Measurements from ENCODE around the gene TMPRSS13. TPM values are rescaled to one million over a fixed set of nuclear protein-coding genes. Genes with fewer than 3 reads are reported as not detected.

The TMPRSS13 gene
- total RNA-seq, 4 donors from 2014 or later, result 0.27 to 0.79 TPM; not detected in 2

- Histone ChIP-seq H3K27ac (no peak overlapping the region), H3K27me3 (no peaks in the 10 kb centered on the region), H3K36me3 (no peaks in the 10 kb centered on the region), H3K4me1 (no peaks in the 10 kb centered on the region), H3K4me3 (no peak overlapping the region), H3K9me3 (no peaks in the 10 kb centered on the region)
- in situ Hi-C loops (cut with MboI; ENCODE audit: low pct_ligation_motif_present in 1 of 4, low pct_unique_long_range_greater_than_20kb in 1 of 4, low sequenced_read_pairs in 3 of 4) (no loop called here), intact Hi-C loops (cut with DNase I; ENCODE audit: low total_unique reads) (no loop called here)
- no peak for TF ChIP-seq CTCF (IDR thresholded peaks at IDR 0.05)
- no peak for TF ChIP-seq EP300 (IDR thresholded peaks at IDR 0.05; ENCODE audit: low read depth)
- TF ChIP-seq POLR2A (IDR thresholded peaks at IDR 0.05), result no peak
- no peak for TF ChIP-seq POLR2AphosphoS5 (IDR thresholded peaks at IDR 0.05)
- no peak for DNase-seq
- WGBS, 2 donors (ENCODE audit: low coverage in 1 of 2), result 96 to 100% methylated on average over 2 to 5 of the region's 5 CpGs
Measured at GRCh38 chr11:117921893-117922292, 7.3 kb downstream of the TMPRSS13 start.

- in situ Hi-C loops (cut with MboI; ENCODE audit: low pct_ligation_motif_present in 1 of 4, low pct_unique_long_range_greater_than_20kb in 1 of 4, low sequenced_read_pairs in 3 of 4), result no loop called here
- H3K4me1 ChIP-seq, result no peaks in the 10 kb centered on the region
- no peaks in the 10 kb centered on the region for H3K36me3 ChIP-seq
- no peak for DNase-seq
- no peak for TF ChIP-seq EP300 (IDR thresholded peaks at IDR 0.05; ENCODE audit: low read depth)
- intact Hi-C loops (cut with DNase I; ENCODE audit: low total_unique reads), result no loop called here
- H3K4me3 ChIP-seq, result no peak overlapping the region
- H3K9me3 ChIP-seq, result no peaks in the 10 kb centered on the region
- no peak overlapping the region for H3K27ac ChIP-seq
- 95% methylated on average over 2 of the region's 2 CpGs; no CpG with 5 or more reads in 1 of the 2 donors for WGBS, 2 donors (ENCODE audit: low coverage in 1 of 2)
- no peaks in the 10 kb centered on the region for H3K27me3 ChIP-seq
Measured at GRCh38 chr11:117921456-117921855, 7.7 kb downstream of the TMPRSS13 start.

- 70% methylated on average over 3 of the region's 4 CpGs; no CpG with 5 or more reads in 1 of the 2 donors for WGBS, 2 donors (ENCODE audit: low coverage in 1 of 2)
- intact Hi-C loops (cut with DNase I; ENCODE audit: low total_unique reads) (no loop called here), in situ Hi-C loops (cut with MboI; ENCODE audit: low pct_ligation_motif_present in 1 of 4, low pct_unique_long_range_greater_than_20kb in 1 of 4, low sequenced_read_pairs in 3 of 4) (no loop called here)
- no peak for DNase-seq
- no peaks in the 10 kb centered on the region for H3K9me3 ChIP-seq
- H3K27me3 ChIP-seq, result no peaks in the 10 kb centered on the region
- H3K27ac ChIP-seq, result no peak overlapping the region
- no peak overlapping the region for H3K4me3 ChIP-seq
- H3K4me1 ChIP-seq, result no peaks in the 10 kb centered on the region
- H3K36me3 ChIP-seq, result no peaks in the 10 kb centered on the region
- no peak for TF ChIP-seq CTCF (IDR thresholded peaks at IDR 0.05)
- TF ChIP-seq POLR2A (IDR thresholded peaks at IDR 0.05), result no peak
- no peak for TF ChIP-seq EP300 (IDR thresholded peaks at IDR 0.05; ENCODE audit: low read depth)
- no peak for TF ChIP-seq POLR2AphosphoS5 (IDR thresholded peaks at IDR 0.05)
Measured at GRCh38 chr11:117919781-117920221, 9.4 kb downstream of the TMPRSS13 start.

GRCh38 chr11:117919341-117919740 lies 9.9 kb downstream of the TMPRSS13 start:
- DNase-seq, result no peak
- in situ Hi-C loops (cut with MboI; ENCODE audit: low pct_ligation_motif_present in 1 of 4, low pct_unique_long_range_greater_than_20kb in 1 of 4, low sequenced_read_pairs in 3 of 4) (no loop called here), intact Hi-C loops (cut with DNase I; ENCODE audit: low total_unique reads) (no loop called here)
- no peaks in the 10 kb centered on the region for H3K9me3 ChIP-seq
- WGBS, 2 donors (ENCODE audit: low coverage in 1 of 2), result 25% methylated on average over 4 of the region's 4 CpGs; no CpG with 5 or more reads in 1 of the 2 donors
- H3K4me1 ChIP-seq, result no peaks in the 10 kb centered on the region
- H3K4me3 ChIP-seq, result no peak overlapping the region
- H3K36me3 ChIP-seq, result no peaks in the 10 kb centered on the region
- no peaks in the 10 kb centered on the region for H3K27me3 ChIP-seq
- no peak overlapping the region for H3K27ac ChIP-seq
- TF ChIP-seq POLR2AphosphoS5 (IDR thresholded peaks at IDR 0.05) (no peak), EP300 (IDR thresholded peaks at IDR 0.05; ENCODE audit: low read depth) (no peak), POLR2A (IDR thresholded peaks at IDR 0.05) (no peak), CTCF (IDR thresholded peaks at IDR 0.05) (no peak)

All from transverse colon (tissue), 4 donors.